IPS-18a (cell line): ENCODE results near the gene LDLRAD4.

Experiments used
- H3K27ac ChIP-seq: one replicate; pipeline ENCODE4 v1.5.1; 2013; ENCODE audit warnings: low read length
- H3K27me3 ChIP-seq: one replicate; pipeline ENCODE4 v1.6.1; 2013; ENCODE audit warnings: mild to moderate bottlenecking, low read length; ENCODE audit not compliant: control insufficient read depth, insufficient read depth
- H3K36me3 ChIP-seq: one replicate; pipeline ENCODE4 v1.6.1; 2013; ENCODE audit warnings: low read depth, low read length; ENCODE audit not compliant: control insufficient read depth
- H3K4me1 ChIP-seq: one replicate; pipeline ENCODE4 v1.6.1; 2013; ENCODE audit warnings: low read depth, low read length; ENCODE audit not compliant: control insufficient read depth
- H3K4me3 ChIP-seq: one replicate; pipeline ENCODE4 v1.5.1; 2013; ENCODE audit warnings: low read length
- H3K9ac ChIP-seq: one replicate; pipeline ENCODE4 v1.6.1; 2013; ENCODE audit warnings: mild to moderate bottlenecking, low read length, moderate library complexity
- H3K9me3 ChIP-seq: one replicate; pipeline ENCODE4 v1.6.1; 2013; ENCODE audit warnings: low read depth, low read length; ENCODE audit not compliant: control insufficient read depth

Gene LDLRAD4

DNA sequence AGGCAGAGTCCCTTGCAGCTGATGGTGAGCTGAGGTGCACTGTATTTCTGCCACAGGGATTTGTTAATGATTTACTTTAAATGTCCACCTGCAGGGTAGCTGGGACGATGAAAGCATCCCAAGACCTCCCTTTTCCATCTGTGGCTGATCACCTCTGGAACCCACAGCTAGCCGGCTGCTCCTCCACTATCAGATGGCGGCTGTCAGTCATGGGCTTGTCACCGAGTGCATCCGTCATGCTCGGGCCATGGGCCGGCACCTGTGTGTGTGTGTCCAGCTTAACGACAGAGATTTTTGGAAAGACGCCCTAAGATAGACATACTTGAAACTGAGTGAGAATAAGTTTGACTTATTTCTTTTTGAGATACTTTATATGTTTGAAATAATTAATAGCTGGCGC, 272.6 kb downstream of the LDLRAD4 start:
- no peaks in the 10 kb centered on the region for H3K9me3 ChIP-seq
- no peak overlapping the region for H3K27ac ChIP-seq
- no peaks in the 10 kb centered on the region for H3K36me3 ChIP-seq
- H3K27me3 ChIP-seq = no peaks in the 10 kb centered on the region
- H3K4me3 ChIP-seq = no peak overlapping the region
- no peak overlapping the region for H3K9ac ChIP-seq
- H3K4me1 ChIP-seq = peaks cover 9% of the 10 kb centered on the region

DNA sequence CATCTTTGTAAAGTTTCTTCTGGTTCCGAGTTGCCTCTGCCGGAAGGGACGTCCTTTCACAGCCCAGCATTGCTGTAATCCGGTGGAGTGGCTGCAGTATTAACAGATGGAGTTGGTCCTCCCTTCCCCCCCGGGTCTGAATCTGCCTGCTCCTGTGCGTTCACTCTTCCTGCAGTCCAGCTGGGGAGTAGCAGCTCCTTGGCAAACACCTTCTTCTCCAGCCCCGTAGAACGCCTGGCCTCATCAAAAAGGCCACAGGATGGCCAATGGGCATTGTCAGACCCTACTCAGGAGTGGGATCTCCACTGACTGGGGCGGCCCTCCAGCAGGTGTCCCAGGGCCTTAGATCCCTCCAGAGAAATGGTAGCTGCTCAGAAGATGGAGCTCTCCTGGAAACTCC, 273.8 kb downstream of the LDLRAD4 start:
- Histone ChIP-seq H3K27me3 (no peaks in the 10 kb centered on the region), H3K9me3 (no peaks in the 10 kb centered on the region), H3K9ac (no peak overlapping the region), H3K4me1 (peaks cover under 1% of the 10 kb centered on the region), H3K27ac (no peak overlapping the region), H3K36me3 (no peaks in the 10 kb centered on the region), H3K4me3 (no peak overlapping the region)

DNA sequence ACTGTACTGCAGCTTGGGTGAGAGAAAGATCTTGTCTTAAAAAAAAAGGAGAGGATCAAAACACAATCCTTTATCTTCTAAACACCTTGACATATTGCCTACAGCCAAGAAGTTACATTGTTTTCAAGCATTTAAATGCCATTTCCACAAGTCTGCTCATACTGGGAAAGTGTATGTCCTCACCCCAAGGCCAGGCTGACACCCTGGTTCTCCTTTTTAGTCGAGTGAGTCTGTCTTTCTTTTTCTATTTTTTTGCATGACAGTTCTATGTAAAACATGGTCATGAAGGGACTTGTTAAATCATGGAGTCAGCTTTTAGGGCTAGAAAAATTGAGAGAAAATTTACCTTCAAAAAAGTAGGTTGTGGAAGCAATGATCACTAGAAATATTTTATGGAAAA, 274.5 kb downstream of the LDLRAD4 start:
- Histone ChIP-seq H3K4me1 (no peaks in the 10 kb centered on the region), H3K36me3 (no peaks in the 10 kb centered on the region), H3K9me3 (no peaks in the 10 kb centered on the region), H3K27me3 (no peaks in the 10 kb centered on the region), H3K27ac (no peak overlapping the region), H3K4me3 (no peak overlapping the region), H3K9ac (no peak overlapping the region)

DNA sequence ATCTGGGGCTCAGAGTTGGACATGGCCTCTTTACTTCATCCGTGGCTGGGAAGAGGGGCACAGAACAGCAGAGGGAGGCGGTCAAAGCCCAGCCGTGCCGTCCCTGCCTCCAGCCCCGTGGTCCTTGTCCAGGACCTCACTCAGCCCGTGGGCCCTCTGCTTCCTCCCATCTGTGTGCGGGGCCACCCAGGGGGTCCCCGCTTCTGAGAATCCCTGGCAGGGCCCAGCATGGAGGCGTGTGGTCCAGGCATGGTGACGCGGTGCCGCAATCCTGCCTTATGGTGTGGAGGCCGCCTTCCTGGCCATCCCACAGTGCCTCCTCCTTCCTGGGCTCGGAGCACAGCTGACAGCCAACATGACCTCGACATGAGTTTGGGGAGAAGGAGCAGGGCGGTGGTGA, 275.2 kb downstream of the LDLRAD4 start:
- Histone ChIP-seq H3K9me3 (peaks cover 4% of the 10 kb centered on the region), H3K36me3 (no peaks in the 10 kb centered on the region), H3K4me1 (no peaks in the 10 kb centered on the region), H3K9ac (no peak overlapping the region), H3K4me3 (no peak overlapping the region), H3K27me3 (no peaks in the 10 kb centered on the region), H3K27ac (no peak overlapping the region)

DNA sequence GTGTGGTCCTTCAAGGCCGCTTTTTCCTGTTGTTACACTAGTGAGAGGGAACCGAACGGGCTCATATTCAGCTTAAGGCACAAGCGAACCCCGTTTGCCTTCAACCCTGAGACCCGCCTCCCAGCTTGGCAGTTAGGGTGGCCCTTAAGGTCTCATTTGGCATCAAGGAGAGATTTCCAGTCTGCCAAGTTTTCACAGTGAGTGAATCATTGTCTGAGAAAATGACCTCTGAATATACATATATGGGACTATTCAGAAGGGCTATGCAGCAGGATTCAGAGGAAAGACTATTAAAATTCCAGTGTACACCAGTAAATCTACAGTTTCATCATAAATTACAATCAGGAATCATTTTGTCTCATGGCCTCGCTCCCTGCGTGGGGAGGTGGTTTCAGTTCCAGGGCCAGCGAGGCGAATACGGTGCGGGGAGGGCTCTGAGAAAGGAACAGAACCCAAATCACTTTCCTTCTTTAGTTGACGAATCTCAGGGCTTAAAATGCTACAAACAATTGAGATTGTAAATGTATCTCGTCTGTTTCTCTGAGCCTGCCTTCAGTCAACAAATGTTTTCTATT, 276.4 kb downstream of the LDLRAD4 start:
- no peak overlapping the region for H3K27ac ChIP-seq
- H3K9ac ChIP-seq = no peak overlapping the region
- H3K4me1 ChIP-seq = peaks cover 4% of the 10 kb centered on the region
- peaks cover 5% of the 10 kb centered on the region for H3K27me3 ChIP-seq
- H3K36me3 ChIP-seq = no peaks in the 10 kb centered on the region
- no peak overlapping the region for H3K4me3 ChIP-seq
- peaks cover 8% of the 10 kb centered on the region for H3K9me3 ChIP-seq

DNA sequence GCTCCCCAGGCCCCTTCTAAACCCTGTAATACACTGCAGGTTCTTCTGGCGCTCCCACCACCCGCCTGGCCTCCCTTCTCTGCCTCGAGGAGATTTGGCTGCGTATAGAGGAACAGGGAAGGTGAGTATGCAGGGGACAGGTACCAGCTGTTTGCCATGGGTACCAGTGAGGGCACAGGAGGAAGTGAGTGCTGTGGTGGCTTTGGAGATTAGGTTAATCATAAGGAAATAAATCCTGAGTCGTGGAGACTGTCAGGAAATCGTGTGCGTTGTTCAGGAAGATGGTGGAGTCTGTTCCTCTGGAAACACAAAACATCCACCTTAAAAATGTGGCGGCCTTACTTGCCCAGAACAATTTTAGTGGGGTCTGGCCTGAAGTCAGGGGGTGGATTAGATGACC, 277.4 kb downstream of the LDLRAD4 start:
- H3K36me3 ChIP-seq = no peaks in the 10 kb centered on the region
- peaks cover 6% of the 10 kb centered on the region for H3K27me3 ChIP-seq
- H3K9me3 ChIP-seq = peaks cover 8% of the 10 kb centered on the region
- no peak overlapping the region for H3K9ac ChIP-seq
- H3K27ac ChIP-seq = no peak overlapping the region
- H3K4me3 ChIP-seq = no peak overlapping the region
- peaks cover 12% of the 10 kb centered on the region for H3K4me1 ChIP-seq

DNA sequence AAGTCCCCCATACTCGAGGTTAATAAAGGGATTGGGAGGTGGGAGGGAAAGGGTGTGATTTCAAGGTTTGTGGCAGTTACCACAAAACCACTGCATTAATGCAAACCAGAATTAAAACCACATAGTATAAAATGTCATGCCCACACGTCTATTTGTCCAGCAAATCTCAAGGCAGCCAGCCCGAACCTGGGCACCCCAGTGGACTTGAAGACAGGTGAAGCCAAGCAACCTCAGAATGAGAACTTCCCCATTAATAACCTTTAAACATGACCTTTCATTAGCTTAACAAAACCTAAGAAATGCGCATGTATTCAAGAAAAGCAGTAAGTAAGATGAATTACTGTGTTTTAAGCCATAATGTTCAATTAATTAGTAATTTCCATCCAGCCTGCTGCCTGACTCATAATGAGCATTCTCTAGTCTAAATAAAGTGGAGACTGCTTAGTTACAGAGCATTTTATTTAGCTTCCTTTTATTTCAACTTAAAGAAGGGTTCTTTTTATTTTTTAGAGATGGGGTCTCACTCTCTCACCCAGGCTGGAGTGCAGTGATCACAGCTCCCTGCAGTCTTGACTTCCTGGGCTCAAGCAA, 278.2 kb downstream of the LDLRAD4 start:
- Histone ChIP-seq H3K36me3 (no peaks in the 10 kb centered on the region), H3K4me1 (peaks cover 20% of the 10 kb centered on the region), H3K9me3 (peaks cover 8% of the 10 kb centered on the region), H3K9ac (no peak overlapping the region), H3K27me3 (peaks cover 11% of the 10 kb centered on the region), H3K27ac (no peak overlapping the region), H3K4me3 (no peak overlapping the region)

DNA sequence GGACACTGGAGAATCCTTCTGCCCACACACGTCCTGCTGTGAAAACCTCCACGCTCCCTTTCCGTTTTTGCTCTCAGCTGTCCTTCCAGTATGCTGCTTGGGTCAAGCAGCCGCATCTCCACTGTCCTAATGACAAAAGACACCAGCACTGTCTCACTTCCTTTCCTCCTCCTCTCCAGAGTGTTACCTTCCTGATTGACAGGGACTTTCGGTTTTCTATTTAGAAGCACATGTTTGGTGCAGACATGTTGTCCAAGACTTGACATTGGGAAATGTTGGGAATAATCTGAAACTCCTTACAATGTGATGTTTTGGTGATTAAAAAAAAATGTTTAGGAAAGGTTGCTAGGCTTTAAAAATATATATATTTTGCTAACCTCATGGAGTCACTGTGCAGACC, 281.2 kb downstream of the LDLRAD4 start:
- peaks cover 8% of the 10 kb centered on the region for H3K9me3 ChIP-seq
- no peaks in the 10 kb centered on the region for H3K36me3 ChIP-seq
- H3K27ac ChIP-seq = no peak overlapping the region
- H3K27me3 ChIP-seq = peaks cover 15% of the 10 kb centered on the region
- H3K9ac ChIP-seq = peak overlapping the region; percentile 45
- H3K4me1 ChIP-seq = peaks cover 24% of the 10 kb centered on the region
- peak overlapping the region; percentile 33 for H3K4me3 ChIP-seq

DNA sequence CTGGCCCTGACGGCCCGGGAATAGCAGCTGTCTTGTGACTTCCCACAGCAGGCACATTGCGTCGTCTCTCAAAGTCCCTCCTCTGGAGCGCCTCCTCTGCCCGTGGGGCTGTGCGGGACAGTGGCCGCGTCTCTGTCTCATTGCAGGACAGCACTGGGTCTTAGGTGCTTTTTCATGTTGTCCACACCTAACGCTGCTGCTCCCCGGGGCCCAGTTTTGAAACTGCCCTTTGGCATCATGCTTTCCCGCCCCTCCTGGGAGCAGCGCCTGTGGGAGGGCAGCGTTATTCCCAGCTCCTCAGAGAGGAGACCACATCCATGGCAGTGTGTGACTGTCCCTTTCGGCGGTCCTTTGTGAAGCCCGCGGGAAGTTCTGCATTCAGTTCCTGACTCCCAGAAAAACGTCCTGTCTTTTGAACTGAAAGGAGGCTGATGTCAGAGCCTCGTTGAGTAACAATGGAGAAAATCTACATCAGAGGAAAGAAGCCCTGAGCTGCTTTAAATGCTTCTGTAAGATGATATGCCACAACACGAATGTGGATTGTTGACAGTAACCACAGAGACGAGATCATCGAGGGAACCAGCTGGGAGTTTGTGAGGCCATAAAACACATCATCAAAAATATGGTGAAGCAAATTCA, 281.8 kb downstream of the LDLRAD4 start:
- Histone ChIP-seq H3K36me3 (no peaks in the 10 kb centered on the region), H3K4me1 (peaks cover 24% of the 10 kb centered on the region), H3K27ac (no peak overlapping the region), H3K9me3 (peaks cover 8% of the 10 kb centered on the region), H3K27me3 (peaks cover 15% of the 10 kb centered on the region), H3K9ac (peak overlapping the region; percentile 45), H3K4me3 (peak overlapping the region; percentile 33)

DNA sequence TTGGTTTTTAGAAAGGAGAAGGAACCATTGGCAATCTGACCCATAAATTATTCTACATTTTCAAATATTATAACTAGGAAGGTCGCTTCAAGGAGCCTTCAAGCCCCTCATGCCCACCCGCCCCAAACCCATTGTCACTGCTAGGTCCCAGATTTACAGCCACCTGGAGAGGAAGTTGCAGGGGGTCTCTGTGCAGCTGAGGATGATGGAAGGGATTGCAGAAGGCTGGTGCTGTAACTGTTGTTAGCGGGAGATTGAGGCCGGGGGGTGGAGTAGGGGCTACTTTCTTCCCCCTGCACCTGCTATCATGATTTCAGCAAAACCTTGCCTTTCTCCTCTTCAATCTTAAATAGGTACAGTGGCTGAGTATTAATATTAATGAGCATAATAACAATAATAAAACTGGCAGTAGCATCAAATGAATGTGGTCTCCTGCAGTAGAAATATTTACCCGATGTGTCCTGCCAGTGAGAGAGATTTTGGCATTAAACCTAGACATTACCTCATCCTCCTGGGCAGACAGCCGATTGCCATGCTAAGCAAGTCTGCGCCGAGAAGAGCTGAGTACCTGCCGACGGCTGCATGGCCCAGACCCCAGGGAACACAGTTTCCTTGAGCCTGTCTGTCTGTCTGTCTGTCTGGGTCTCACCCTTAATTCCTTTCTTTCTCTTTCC, 282.4 kb downstream of the LDLRAD4 start:
- Histone ChIP-seq H3K36me3 (no peaks in the 10 kb centered on the region), H3K9ac (no peak overlapping the region), H3K9me3 (peaks cover 8% of the 10 kb centered on the region), H3K4me3 (peak overlapping the region; percentile 33), H3K27ac (no peak overlapping the region), H3K27me3 (peaks cover 15% of the 10 kb centered on the region), H3K4me1 (peaks cover 24% of the 10 kb centered on the region)

DNA sequence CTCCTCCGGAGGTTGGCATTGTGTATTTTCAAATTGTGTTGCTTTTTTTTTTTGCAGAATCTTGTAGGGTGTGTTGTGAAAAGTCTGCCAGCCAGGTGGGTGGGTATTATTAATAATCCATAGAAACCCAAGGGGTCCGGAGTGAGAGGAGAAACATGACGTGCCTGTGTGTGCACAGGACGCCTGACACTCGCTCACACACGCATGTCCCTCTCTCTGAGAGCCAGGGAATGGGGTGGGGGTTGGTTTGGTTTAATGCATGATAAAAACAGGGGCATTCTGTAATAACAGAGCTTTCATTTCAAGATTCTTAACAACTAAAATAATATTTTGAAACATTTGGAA, 283.0 kb downstream of the LDLRAD4 start:
- no peak overlapping the region for H3K9ac ChIP-seq
- peaks cover 15% of the 10 kb centered on the region for H3K27me3 ChIP-seq
- peaks cover 8% of the 10 kb centered on the region for H3K9me3 ChIP-seq
- peaks cover 24% of the 10 kb centered on the region for H3K4me1 ChIP-seq
- no peak overlapping the region for H3K4me3 ChIP-seq
- no peak overlapping the region for H3K27ac ChIP-seq
- H3K36me3 ChIP-seq = no peaks in the 10 kb centered on the region
